MM.1S (cell line): Measurements from ENCODE around the gene ZBTB44.
A peak's percentile ranks its signal among the peaks of the same experiment; 100 is the strongest.

Source experiments
- DNase-seq: peaks from one replicate; pipeline ENCODE4 v3.0.0-alpha.2; 2015
- H2AFZ ChIP-seq: fragments of 300-600 bp; sonication (generic); 2 replicates; pipeline ENCODE4 v1.6.0; 2016; ENCODE audit warnings: antibody characterized with exemption, low read length
- H3F3A ChIP-seq: fragments of 300-600 bp; sonication (generic); 2 replicates; pipeline ENCODE4 v1.6.1; 2016; ENCODE audit warnings: mild to moderate bottlenecking, antibody characterized with exemption, low read length, moderate library complexity, mixed read lengths; ENCODE audit not compliant: insufficient read depth
- H3K27ac ChIP-seq: fragments of 300-600 bp; sonication (generic); 2 replicates; pipeline ENCODE4 v1.5.1; 2016; ENCODE audit warnings: mild to moderate bottlenecking, low read length
- H3K27me3 ChIP-seq: fragments of 300-600 bp; sonication (generic); replicated peaks from 2 replicates; pipeline ENCODE4 v1.6.0; 2016; ENCODE audit warnings: low read length; ENCODE audit not compliant: insufficient read depth
- H3K36me3 ChIP-seq: fragments of 300-600 bp; sonication (generic); replicated peaks from 2 replicates; pipeline ENCODE4 v1.6.1; 2016; ENCODE audit warnings: mild to moderate bottlenecking, low read length, mixed read lengths; ENCODE audit not compliant: insufficient read depth
- H3K4me1 ChIP-seq: fragments of 300-600 bp; sonication (generic); 2 replicates; pipeline ENCODE4 v1.6.1; 2016; ENCODE audit warnings: low read length, mixed read lengths
- H3K4me2 ChIP-seq: fragments of 300-600 bp; sonication (generic); 2 replicates; pipeline ENCODE4 v1.6.0; 2016; ENCODE audit warnings: low read depth, low read length
- H3K4me3 ChIP-seq: fragments of 300-600 bp; sonication (generic); 2 replicates; pipeline ENCODE4 v1.5.1; 2016; ENCODE audit warnings: low read length, mixed read lengths
- H3K79me2 ChIP-seq: fragments of 300-600 bp; sonication (generic); 2 replicates; pipeline ENCODE4 v1.6.1; 2016; ENCODE audit warnings: mixed run types, low read length, mixed read lengths
- H3K9ac ChIP-seq: fragments of 300-600 bp; sonication (generic); 2 replicates; pipeline ENCODE4 v1.6.1; 2016; ENCODE audit warnings: low read length, mixed read lengths
- H3K9me2 ChIP-seq: fragments of 300-600 bp; sonication (generic); replicated peaks from 2 replicates; pipeline ENCODE4 v1.6.1; 2016; ENCODE audit warnings: mild to moderate bottlenecking, low read length, mixed read lengths; ENCODE audit not compliant: insufficient read depth
- H3K9me3 ChIP-seq: fragments of 300-600 bp; sonication (generic); replicated peaks from 2 replicates; pipeline ENCODE4 v1.6.1; 2016; ENCODE audit warnings: mild to moderate bottlenecking, low read length, mixed read lengths; ENCODE audit not compliant: insufficient read depth
- H4K20me1 ChIP-seq: fragments of 300-600 bp; sonication (generic); 2 replicates; pipeline ENCODE4 v1.6.1; 2016; ENCODE audit warnings: mild to moderate bottlenecking, low read length, moderate library complexity, mixed read lengths; ENCODE audit not compliant: insufficient read depth
- CTCF ChIP-seq: fragments of 300-600 bp; sonication (generic); IDR thresholded peaks from 2 replicates; pipeline ENCODE4 v1.5.1; 2016; ENCODE audit warnings: antibody characterized with exemption, low read length, mixed read lengths
- EZH2 ChIP-seq: fragments of 300-600 bp; sonication (generic); optimal IDR thresholded peaks from 2 replicates; pipeline ENCODE3; 2017; ENCODE audit warnings: low read depth, mild to moderate bottlenecking, antibody characterized with exemption, low read length, mixed read lengths
- EZH2phosphoT487 ChIP-seq: fragments of 300-600 bp; sonication (generic); IDR thresholded peaks from 2 replicates; pipeline ENCODE4 v1.6.1; 2018; ENCODE audit warnings: antibody characterized with exemption, low read length

The ZBTB44 gene

DNA sequence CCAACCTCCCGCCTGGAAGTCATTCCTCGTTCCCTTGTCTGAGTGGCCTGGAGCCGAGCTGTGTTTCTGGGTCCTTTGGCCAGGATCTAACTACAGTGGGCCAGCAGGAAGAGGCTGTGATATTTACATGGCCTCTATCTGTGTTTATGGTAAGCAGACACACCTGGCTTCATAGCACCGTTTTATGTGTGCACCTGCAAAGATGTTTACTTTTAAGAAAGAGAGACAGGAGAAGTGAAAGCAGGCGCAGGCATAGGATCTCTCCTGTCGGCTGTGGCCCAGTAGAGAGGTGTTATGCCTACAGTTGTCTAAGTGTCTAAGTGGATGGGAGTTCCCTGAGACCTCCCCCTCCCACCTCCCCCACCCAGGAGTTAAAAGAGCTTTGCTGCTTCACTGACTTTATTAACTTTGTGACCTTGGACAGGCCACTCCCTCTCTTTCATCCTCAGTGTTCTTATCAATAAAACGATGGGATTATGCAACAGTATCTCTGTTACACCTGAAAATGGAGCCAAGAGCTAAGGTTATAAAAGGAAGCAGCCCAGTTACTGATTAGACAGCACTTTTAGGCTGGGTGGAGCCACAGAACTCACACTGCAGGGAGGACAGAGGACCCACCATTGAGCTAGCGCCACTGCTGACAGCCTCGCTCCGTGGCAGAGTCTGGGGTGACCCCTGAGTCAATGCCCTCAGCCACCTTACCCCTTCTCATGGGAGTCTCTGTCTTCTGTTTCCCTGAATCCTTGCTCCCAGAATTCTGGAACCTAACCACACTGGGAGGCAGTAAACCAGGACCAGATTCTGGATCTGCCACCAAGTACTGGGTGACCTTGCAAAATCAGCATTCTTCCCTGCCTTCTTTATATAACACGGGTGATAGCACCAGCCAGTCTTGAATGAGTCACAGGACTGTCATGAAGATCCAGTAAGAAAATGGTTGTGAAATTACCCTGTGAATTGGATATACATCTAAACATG, 133.1 kb downstream of the ZBTB44 start:
- H3K9ac ChIP-seq: peak overlapping the region; percentile 61
- peak overlapping the region; percentile 93 for H3K4me2 ChIP-seq
- H3K9me3 ChIP-seq: no peaks in the 10 kb centered on the region
- TF ChIP-seq EZH2 (no peak), EZH2phosphoT487 (no peak), CTCF (no peak)
- peaks cover 53% of the 10 kb centered on the region for H3K4me1 ChIP-seq
- H3K27ac ChIP-seq: peak overlapping the region; percentile 95
- no peaks in the 10 kb centered on the region for H4K20me1 ChIP-seq
- peaks cover 51% of the 10 kb centered on the region for H3F3A ChIP-seq
- peak overlapping the region; percentile 45 for H3K4me3 ChIP-seq
- no peaks in the 10 kb centered on the region for H3K27me3 ChIP-seq
- peaks cover 94% of the 10 kb centered on the region for H3K79me2 ChIP-seq
- no peak overlapping the region; the same call in 1 of the 2 replicates for H2AFZ ChIP-seq
- H3K9me2 ChIP-seq: no peaks in the 10 kb centered on the region
- DNase-seq: peak; percentile 89
- H3K36me3 ChIP-seq: no peaks in the 10 kb centered on the region

GRCh38 chr11:130180896-130181294, 133.8 kb downstream of the ZBTB44 start:
- DNase-seq: no peak
- Histone ChIP-seq H3K27me3 (no peaks in the 10 kb centered on the region), H3K9me3 (no peaks in the 10 kb centered on the region), H3K9ac (peak overlapping the region; percentile 61), H3K27ac (peak overlapping the region; percentile 95), H2AFZ (no peak overlapping the region), H3F3A (peaks cover 51% of the 10 kb centered on the region), H3K4me1 (peaks cover 55% of the 10 kb centered on the region), H3K9me2 (no peaks in the 10 kb centered on the region), H3K79me2 (peaks cover 92% of the 10 kb centered on the region), H4K20me1 (no peaks in the 10 kb centered on the region), H3K4me3 (peak overlapping the region; percentile 45), H3K4me2 (peak overlapping the region; percentile 93), H3K36me3 (no peaks in the 10 kb centered on the region)
- no peak for TF ChIP-seq EZH2phosphoT487
- no peak for TF ChIP-seq CTCF
- no peak for TF ChIP-seq EZH2

DNA sequence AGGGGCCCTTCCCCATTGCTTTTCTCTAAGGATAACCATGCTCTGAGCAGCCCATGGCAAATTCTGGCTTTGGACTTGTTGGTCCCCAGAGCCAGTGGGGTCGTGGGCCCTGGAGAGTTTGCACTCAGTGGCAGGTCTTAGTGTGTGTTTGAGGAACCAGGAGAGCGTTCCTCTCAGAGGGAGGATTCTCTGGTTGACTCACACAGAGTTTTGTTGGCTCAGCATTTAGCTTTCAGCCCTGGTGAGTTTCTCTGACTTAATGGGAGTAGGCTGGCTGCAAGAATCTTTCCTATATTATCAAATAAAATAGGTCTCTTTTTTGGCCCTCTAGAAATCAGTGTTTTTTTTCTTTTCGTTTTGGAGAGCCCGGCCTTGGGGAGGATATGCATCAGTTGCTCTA, 134.2 kb downstream of the ZBTB44 start:
- no peaks in the 10 kb centered on the region for H3K9me3 ChIP-seq
- peak overlapping the region; percentile 93 for H3K4me2 ChIP-seq
- H3K27me3 ChIP-seq: no peaks in the 10 kb centered on the region
- peak; percentile 72 for DNase-seq
- no peaks in the 10 kb centered on the region for H4K20me1 ChIP-seq
- H3K9me2 ChIP-seq: no peaks in the 10 kb centered on the region
- peak overlapping the region; percentile 45 for H3K4me3 ChIP-seq
- TF ChIP-seq EZH2phosphoT487: no peak
- no peak for TF ChIP-seq EZH2
- no peak for TF ChIP-seq CTCF
- peaks cover 87% of the 10 kb centered on the region for H3K79me2 ChIP-seq
- H3K36me3 ChIP-seq: no peaks in the 10 kb centered on the region
- peak overlapping the region; percentile 95 for H3K27ac ChIP-seq
- H3K9ac ChIP-seq: peak overlapping the region; percentile 61; the same call in 1 of the 2 replicates
- H3K4me1 ChIP-seq: peaks cover 55% of the 10 kb centered on the region
- H3F3A ChIP-seq: peaks cover 51% of the 10 kb centered on the region
- H2AFZ ChIP-seq: no peak overlapping the region
